ENCODE measurements around the gene BABAM2. TPM values are rescaled to one million over a fixed set of nuclear protein-coding genes. Genes with fewer than 3 reads are reported as not detected.

The BABAM2 gene
- total and polyA plus RNA-seq, 8 donors: 27.1 to 49.2 (median 28.4) TPM

- Histone ChIP-seq H3K36me3 (peaks cover 0 to 4% of the 10 kb centered on the region in 2 donors), H3K27me3 (no peaks in the 10 kb centered on the region), H3K4me3 (no peak overlapping the region), H3K4me1 (peaks cover 0 to 6% of the 10 kb centered on the region in 2 donors), H3K27ac (no peak overlapping the region), H3K9me3 (no peaks in the 10 kb centered on the region)
- no peak for ATAC-seq
- intact Hi-C loops (cut with DNase I): no loop called here
- no peak for TF ChIP-seq CTCF (IDR thresholded peaks at IDR 0.05)
- no peak for DNase-seq
Observed at GRCh38 chr2:28234807-28235206, 344.3 kb downstream of the BABAM2 start.

- intact Hi-C loops (cut with DNase I): no loop called here
- no peak for DNase-seq
- Histone ChIP-seq H3K27ac (no peak overlapping the region), H3K4me1 (no peaks in the 10 kb centered on the region), H3K27me3 (no peaks in the 10 kb centered on the region), H3K4me3 (no peak overlapping the region), H3K36me3 (peaks cover 0 to 10% of the 10 kb centered on the region in 2 donors), H3K9me3 (no peaks in the 10 kb centered on the region)
- TF ChIP-seq CTCF (IDR thresholded peaks at IDR 0.05): no peak
- ATAC-seq: no peak
Observed at GRCh38 chr2:28239207-28239606, 348.7 kb downstream of the BABAM2 start.

- intact Hi-C loops (cut with DNase I): no loop called here
- ATAC-seq: no peak
- Histone ChIP-seq H3K4me3 (no peak overlapping the region), H3K36me3 (peaks cover 0 to 15% of the 10 kb centered on the region in 2 donors), H3K4me1 (no peaks in the 10 kb centered on the region), H3K27me3 (no peaks in the 10 kb centered on the region), H3K9me3 (no peaks in the 10 kb centered on the region), H3K27ac (no peak overlapping the region)
- TF ChIP-seq CTCF (IDR thresholded peaks at IDR 0.05): no peak
- DNase-seq: no peak
Observed at GRCh38 chr2:28240937-28241336, 350.4 kb downstream of the BABAM2 start.

GRCh38 chr2:28247290-28247689 lies 356.8 kb downstream of the BABAM2 start:
- DNase-seq (no peak), ATAC-seq (no peak)
- TF ChIP-seq CTCF (IDR thresholded peaks at IDR 0.05): no peak
- peaks cover 0 to 5% of the 10 kb centered on the region in 2 donors for H3K36me3 ChIP-seq
- intact Hi-C loops (cut with DNase I): no loop called here
- no peaks in the 10 kb centered on the region for H3K27me3 ChIP-seq
- H3K4me3 ChIP-seq: no peak overlapping the region
- no peaks in the 10 kb centered on the region for H3K4me1 ChIP-seq
- no peak overlapping the region for H3K27ac ChIP-seq
- H3K9me3 ChIP-seq: no peaks in the 10 kb centered on the region

- Histone ChIP-seq H3K36me3 (peaks cover 0 to 5% of the 10 kb centered on the region in 2 donors), H3K9me3 (no peaks in the 10 kb centered on the region), H3K27ac (no peak overlapping the region), H3K4me1 (no peaks in the 10 kb centered on the region), H3K4me3 (no peak overlapping the region), H3K27me3 (no peaks in the 10 kb centered on the region)
- no peak for DNase-seq
- intact Hi-C loops (cut with DNase I): no loop called here
- no peak for TF ChIP-seq CTCF (IDR thresholded peaks at IDR 0.05)
- no peak for ATAC-seq
Observed at GRCh38 chr2:28247734-28248133, 357.2 kb downstream of the BABAM2 start.

Data from left lung (tissue), 10 donors.